HepG2 (cell line): ENCODE results near the gene ANO1. TPM values are rescaled to one million over a fixed set of nuclear protein-coding genes. Genes with fewer than 3 reads are reported as not detected.

Experiments used
- ATAC-seq: fragments of 200-7000 bp; cut with Tn5 transposase; 3 replicates; pipeline ENCODE4 v1.9.1; 2020; ENCODE audit warnings: mild to moderate bottlenecking, moderate library complexity
- BruUV-seq: library from RNA; stranded (reverse); fragments of 400-500 nt; replicated peaks from 2 replicates; lab custom pipeline; 2021; lab: Mats Ljungman, UMichigan
- CTCF ChIA-PET: fragments of 300-600 bp; formaldehyde crosslinking; extraction: SDS; loops from one replicate; lab custom pipeline; 2021; ENCODE audit warnings: low total read pairs, inconsistent platforms, low intra/inter-chr PET ratio; lab: Yijun Ruan, JAX
- POLR2A ChIA-PET: fragments of 350-600 bp; sonication (Branson Sonifier 250); formaldehyde crosslinking; loops from one replicate; lab custom pipeline; 2020; ENCODE audit warnings: antibody characterized with exemption, inconsistent platforms; lab: Yijun Ruan, JAX
- DNase-seq: peaks from one replicate; pipeline ENCODE4 v3.0.0-alpha.2; 2015; ENCODE audit warnings: low spot score
- FAIRE-seq: peaks from 3 replicates; lab custom pipeline; 2011; peaks lifted over from hg19 to GRCh38; lab: Jason Lieb, UNC
- H2AFZ ChIP-seq: one replicate; pipeline ENCODE4 v1.6.1; 2011; ENCODE audit warnings: low read length, inconsistent platforms
- H3K27ac ChIP-seq: fragments of 300-600 bp; 3 replicates; pipeline ENCODE4 v1.8.0; 2011; ENCODE audit warnings: mixed run types, mild to moderate bottlenecking, mixed read lengths, low read length, inconsistent platforms; ENCODE audit not compliant: insufficient read depth; ENCODE audit errors: extremely low read length
- H3K27me3 ChIP-seq, 2 experiments: fragments of 200-600 bp in 1 of 2; 2 replicates in 1 of 2; 3 replicates in 1 of 2; pipeline versions ENCODE4 v1.6.0 to v1.8.0; 2011; ENCODE audit warnings: low read length in 2 of 2, mild to moderate bottlenecking in 2 of 2, moderate library complexity in 2 of 2, inconsistent platforms in 1 of 2; ENCODE audit not compliant: insufficient read depth in 2 of 2, control insufficient read depth in 1 of 2
- H3K36me3 ChIP-seq, 2 experiments: fragments of 200-600 bp in 1 of 2; replicated peaks in 1 of 2; 2 replicates in 1 of 2; 3 replicates in 1 of 2; pipeline versions ENCODE4 v1.5.1 to v1.8.0; 2011; ENCODE audit warnings: low read length in 2 of 2, inconsistent platforms in 1 of 2; ENCODE audit not compliant: insufficient read depth in 2 of 2, control insufficient read depth in 1 of 2
- H3K4me1 ChIP-seq: 2 replicates; pipeline ENCODE4 v1.5.1; 2012; ENCODE audit warnings: low read length, inconsistent platforms; ENCODE audit not compliant: insufficient read depth
- H3K4me2 ChIP-seq: 2 replicates; pipeline ENCODE4 v1.6.0; 2011; ENCODE audit warnings: low read depth, low read length, inconsistent platforms
- H3K4me3 ChIP-seq, 3 experiments: fragments of 200-600 bp in 1 of 3; sonication (generic), shearing (Covaris generic) in 1 of 3; replicated peaks in 1 of 3; 2 replicates each; pipeline ENCODE4 v1.5.1; 2011 to 2016; ENCODE audit warnings: low read length in 3 of 3, inconsistent platforms in 2 of 3, low read depth in 2 of 3, mild to moderate bottlenecking in 2 of 3, control low read depth in 1 of 3, mixed read lengths in 1 of 3; ENCODE audit not compliant: insufficient read depth in 1 of 3
- H3K79me2 ChIP-seq: one replicate; pipeline ENCODE4 v1.6.1; 2011; ENCODE audit warnings: low read length, inconsistent platforms; ENCODE audit not compliant: insufficient read depth
- H3K9ac ChIP-seq: 2 replicates; pipeline ENCODE4 v1.6.0; 2011; ENCODE audit warnings: mild to moderate bottlenecking, low read depth, low read length, inconsistent platforms; ENCODE audit not compliant: insufficient read depth
- H3K9me3 ChIP-seq: 2 replicates; pipeline ENCODE4 v1.5.1; 2012; ENCODE audit warnings: mild to moderate bottlenecking, low read length
- H4K20me1 ChIP-seq: 2 replicates; pipeline ENCODE4 v1.6.0; 2011; ENCODE audit warnings: inconsistent platforms, mild to moderate bottlenecking, low read length, moderate library complexity; ENCODE audit not compliant: insufficient read depth
- BCL3 ChIP-seq: sonication (generic); formaldehyde crosslinking; IDR thresholded peaks from 2 replicates; pipeline ENCODE4 v1.5.1; 2020; ENCODE audit warnings: mild to moderate bottlenecking, missing genetic modification reagents, moderate library complexity
- CSRNP2 ChIP-seq: sonication (generic); formaldehyde crosslinking; conservative IDR thresholded peaks from 2 replicates; pipeline ENCODE4 v1.8.0; 2022; ENCODE audit warnings: low read depth, missing genetic modification reagents
- GATAD2A ChIP-seq: IDR thresholded peaks from 2 replicates; pipeline ENCODE4 v1.6.1; 2016
- HNRNPK ChIP-seq: fragments of 200-400 bp; formaldehyde crosslinking; IDR thresholded peaks from 2 replicates; pipeline ENCODE4 v1.6.1; 2018; ENCODE audit warnings: low read length, low read depth, moderate library complexity, mild to moderate bottlenecking; ENCODE audit not compliant: poor library complexity, severe bottlenecking
- MXI1 ChIP-seq: IDR thresholded peaks from 3 replicates; pipeline ENCODE4 v1.6.1; 2012; ENCODE audit warnings: low read depth, low read length, inconsistent platforms, borderline replicate concordance
- PAWR ChIP-seq: sonication (generic); formaldehyde crosslinking; IDR thresholded peaks from 2 replicates; pipeline ENCODE4 v1.4.0; 2020; ENCODE audit warnings: missing genetic modification reagents, mild to moderate bottlenecking, borderline replicate concordance
- PREB ChIP-seq: sonication (generic); formaldehyde crosslinking; IDR thresholded peaks from 2 replicates; pipeline ENCODE4 v1.4.0; 2020; ENCODE audit warnings: missing genetic modification reagents
- RFX1 ChIP-seq: fragments of 450-650 bp; IDR thresholded peaks from 2 replicates; pipeline ENCODE4 v1.6.1; 2017
- SIX1 ChIP-seq: sonication (generic); formaldehyde crosslinking; IDR thresholded peaks from 2 replicates; pipeline ENCODE4 v1.4.0; 2020; ENCODE audit warnings: missing genetic modification reagents, borderline replicate concordance
- TEF ChIP-seq: sonication (generic); formaldehyde crosslinking; IDR thresholded peaks from 2 replicates; pipeline ENCODE4 v1.5.0; 2020; ENCODE audit warnings: missing genetic modification reagents
- ZEB1 ChIP-seq: IDR thresholded peaks from 2 replicates; pipeline ENCODE4 v1.6.1; 2012; ENCODE audit warnings: mild to moderate bottlenecking, low read depth, inconsistent platforms; ENCODE audit not compliant: insufficient replicate concordance
- ZNF335 ChIP-seq: sonication (generic); formaldehyde crosslinking; IDR thresholded peaks from 2 replicates; pipeline ENCODE4 v1.4.0; 2020; ENCODE audit warnings: missing genetic modification reagents
- ZNF558 ChIP-seq: sonication (generic); formaldehyde crosslinking; IDR thresholded peaks from 2 replicates; pipeline ENCODE4 v1.9.0; 2022; ENCODE audit warnings: mild to moderate bottlenecking, missing genetic modification reagents, borderline replicate concordance
- ZNF567 ChIP-seq: sonication (generic); formaldehyde crosslinking; IDR thresholded peaks from 2 replicates; pipeline ENCODE4 v1.8.1; 2023; ENCODE audit warnings: mild to moderate bottlenecking, missing genetic modification reagents, borderline replicate concordance
- ZNF749 ChIP-seq: sonication (generic); formaldehyde crosslinking; IDR thresholded peaks from 2 replicates; pipeline ENCODE4 v1.8.0; 2022; ENCODE audit warnings: mild to moderate bottlenecking, missing genetic modification reagents, moderate library complexity, borderline replicate concordance
- ZNF772 ChIP-seq: sonication (generic); formaldehyde crosslinking; IDR thresholded peaks from 2 replicates; pipeline ENCODE4 v1.5.0; 2020; ENCODE audit warnings: mild to moderate bottlenecking, missing genetic modification reagents
- WGBS: methylation state at CpG from one replicate; pipeline ENCODE4 v1.1.6; 2017; ENCODE audit warnings: low lambda C conversion rate; 5-methylcytosine and 5-hydroxymethylcytosine counted together
- in situ Hi-C: cut with HindIII; loops from 2 replicates; pipeline ENCODE4 v1.10.0; 2017; ENCODE audit warnings: low pct_unique_long_range_greater_than_20kb; ENCODE audit not compliant: extremely low pct_ligation_motif_present
- intact Hi-C: fragments of 100-400 bp; cut with micrococcal nuclease; formaldehyde crosslinking; loops from one replicate; pipeline ENCODE4 v1.10.0; 2022; ENCODE audit not compliant: unreplicated experiment
- polyA plus RNA-seq, 8 experiments: library from polyadenylated mRNA; depleted of rRNA in 3 of 8; stranded (reverse) in 7 of 8; unstranded in 1 of 8; fragments of >200 nt; fragmentation: Illumina TruSeq in 4 of 8; extraction: Trizol in 4 of 8; gene quantifications; 2 replicates each; pipeline versions ENCODE4 v1.2.1 to v1.2.3, GENCODE V29; 2011 to 2016; ENCODE audit warnings: low read depth in 4 of 8, missing spikeins in 1 of 8, mixed read lengths in 1 of 8; ENCODE audit not compliant: insufficient read depth in 1 of 8
- total RNA-seq, 5 experiments: library from RNA; depleted of rRNA; stranded (reverse); fragments of >200 nt; fragmentation: Illumina TruSeq; extraction: Trizol; gene quantifications; 2 replicates each; pipeline ENCODE4 v1.2.3, GENCODE V29; 2016; ENCODE audit warnings: low read depth in 1 of 5

The ANO1 gene
- total and polyA plus RNA-seq, 2 of the 13 experiments (the other 11 are each of a cell fraction or from before 2014, with no cell fraction given) = not detected

GRCh38 chr11:70107756-70108155 is 29.6 kb downstream of the ANO1 start:
- ChIA-PET CTCF (no interaction called here), POLR2A (no interaction called here)
- Histone ChIP-seq H3K4me3 (no peak overlapping the region), H3K79me2 (no peaks in the 10 kb centered on the region), H3K36me3 (no peaks in the 10 kb centered on the region), H3K27ac (no peak overlapping the region)
- FAIRE-seq = no peak
- no peak for TF ChIP-seq SIX1 (CRISPR knock-in tag)
- no peak for TF ChIP-seq ZNF335 (CRISPR knock-in tag)
- no peak for TF ChIP-seq ZNF772 (CRISPR knock-in tag)
- TF ChIP-seq RFX1 = no peak
- no peak for TF ChIP-seq ZNF567 (CRISPR knock-in tag)
- no peak for TF ChIP-seq ZNF558
- no peak for TF ChIP-seq PREB (CRISPR knock-in tag)
- TF ChIP-seq, all 625 proteins: peak for 0
- Histone ChIP-seq H3K4me2 (no peak overlapping the region), H3K27me3 (peaks cover 14 to 68% of the 10 kb centered on the region in 2 experiments), H3K9me3 (no peaks in the 10 kb centered on the region), H4K20me1 (0 out of 2 replicates have a peak, but pooled peaks cover 2% of the 10 kb centered on the region), H2AFZ (no peak overlapping the region), H3K4me1 (no peaks in the 10 kb centered on the region), H3K9ac (no peak overlapping the region)
- ATAC-seq (no peak), DNase-seq (no peak)
- WGBS = 40% methylated on average over 2 of the region's 11 CpGs
- no TSS peak for BruUV-seq
- intact Hi-C loops = no loop called here
- in situ Hi-C loops = no loop called here

- H3K27me3 ChIP-seq = peaks cover 14 to 63% of the 10 kb centered on the region in 2 experiments
- no peaks in the 10 kb centered on the region for H3K9me3 ChIP-seq
- no peak overlapping the region for H3K27ac ChIP-seq
- CTCF ChIA-PET = no interaction called here
- intact Hi-C loops (no loop called here), in situ Hi-C loops (no loop called here)
- WGBS = 18% methylated on average over 9 of the region's 11 CpGs
- FAIRE-seq = no peak
- H3K4me2 ChIP-seq = no peak overlapping the region
- POLR2A ChIA-PET = no interaction called here
- 0 out of 2 replicates have a peak, but pooled peaks cover 2% of the 10 kb centered on the region for H4K20me1 ChIP-seq
- no peaks in the 10 kb centered on the region for H3K4me1 ChIP-seq
- no peaks in the 10 kb centered on the region for H3K36me3 ChIP-seq
- DNase-seq = no peak
- H3K4me3 ChIP-seq = no peak overlapping the region
- no peak overlapping the region for H3K9ac ChIP-seq
- ATAC-seq = no peak
- H2AFZ ChIP-seq = no peak overlapping the region
- no TSS peak for BruUV-seq
- H3K79me2 ChIP-seq = no peaks in the 10 kb centered on the region
- TF ChIP-seq BCL3 (CRISPR knock-in tag) (no peak), MXI1 (no peak), HNRNPK (no peak), ZEB1 (no peak), PAWR (CRISPR knock-in tag) (no peak), GATAD2A (CRISPR knock-in tag) (no peak), ZNF749 (no peak), TEF (CRISPR knock-in tag) (no peak), CSRNP2 (no peak)
Measured at GRCh38 chr11:70108250-70108649, 30.1 kb downstream of the ANO1 start.
